ENCODE measurements around the gene USF1. TPM values are rescaled to one million over a fixed set of nuclear protein-coding genes. Genes with fewer than 3 reads are reported as not detected.

Gene USF1
- total RNA-seq, 1 experiment from 2014 or later = 59.2 TPM

- Histone ChIP-seq H4K91ac (ENCODE audit: insufficient read length, low read depth, low read length) (no peak within 1 kb of the TSS), H3K9me3 (ENCODE audit: control insufficient read depth, low read depth, low read length) (no peaks in the 10 kb centered on the region), H3K9ac (ENCODE audit: extremely low read depth, insufficient read length, low read length) (no peak within 1 kb of the TSS), H3K4me2 (ENCODE audit: insufficient read depth, insufficient read length, low read length) (no peak within 1 kb of the TSS), H4K8ac (replicated peaks; ENCODE audit: insufficient read length, low read depth, low read length) (no peak within 1 kb of the TSS), H4K20me1 (ENCODE audit: control insufficient read depth, insufficient read depth, insufficient read length) (no peaks in the 10 kb centered on the region), H3K27me3 (ENCODE audit: insufficient read depth, low read length) (no peaks in the 10 kb centered on the region), H3K23me2 (ENCODE audit: insufficient read length, low read depth, low read length, poor library complexity, severe bottlenecking) (no peaks in the 10 kb centered on the region), H3K79me2 (ENCODE audit: insufficient read depth, low read length) (no peaks in the 10 kb centered on the region), H2AFZ (ENCODE audit: low read length) (no peak within 1 kb of the TSS), H3K56ac (ENCODE audit: insufficient read length, low read depth, low read length) (no peak within 1 kb of the TSS), H3K23ac (ENCODE audit: insufficient read length, low read depth, low read length) (no peak within 1 kb of the TSS), H2BK5ac (ENCODE audit: insufficient read length, low read length) (no peak within 1 kb of the TSS), H2BK12ac (ENCODE audit: insufficient read length, low read depth, low read length) (no peak within 1 kb of the TSS), H3K4ac (ENCODE audit: low read depth, low read length) (no peak within 1 kb of the TSS), H3K27ac (ENCODE audit: insufficient read length, low read depth, low read length) (no peak within 1 kb of the TSS), H3K18ac (ENCODE audit: insufficient read length, low read depth, low read length) (no peak within 1 kb of the TSS), H2AK5ac (ENCODE audit: insufficient read length, low read length) (no peak within 1 kb of the TSS), H2BK20ac (ENCODE audit: low read depth, low read length, poor library complexity, severe bottlenecking) (no peak within 1 kb of the TSS), H3K79me1 (ENCODE audit: insufficient read depth, low read depth, low read length, poor library complexity, severe bottlenecking) (no peaks in the 10 kb centered on the region), H3K14ac (ENCODE audit: insufficient read depth, low read length) (no peak within 1 kb of the TSS; the same call in 1 of the 2 replicates), H2BK120ac (ENCODE audit: low read depth, low read length, poor library complexity, severe bottlenecking) (no peak within 1 kb of the TSS), H4K5ac (ENCODE audit: insufficient read length, low read depth, low read length) (no peak within 1 kb of the TSS), H3K4me1 (ENCODE audit: insufficient read depth, low read length) (no peaks in the 10 kb centered on the region), H3T11ph (ENCODE audit: low read length) (no peak within 1 kb of the TSS), H2BK15ac (ENCODE audit: low read depth, low read length) (no peak within 1 kb of the TSS)
- DNase-seq = peak; percentile 83
- no peak for TF ChIP-seq CTCF (conservative IDR thresholded peaks at IDR 0.05)
- WGBS (ENCODE audit: extremely low coverage, insufficient read length, low lambda C conversion rate) = no CpG with 5 or more reads among the region's 9 CpGs
- no peaks in the 10 kb centered on the region for H3K36me3 Mint-ChIP-seq (ENCODE audit: insufficient read depth in 1 of 3, low read depth in 3 of 3)
- H3K27me3 Mint-ChIP-seq (ENCODE audit: low read depth) = peaks cover 15% of the 10 kb centered on the region
- peaks cover 10 to 15% of the 10 kb centered on the region in 2 experiments for H3K4me1 Mint-ChIP-seq
- H3K27ac Mint-ChIP-seq = peak within 1 kb of the TSS in 1 of 3 experiments; percentile 72; a peak in 1 of 7 replicates
- H3K4me3 Mint-ChIP-seq = peak within 1 kb of the TSS in 1 of 2 experiments; percentile 42; a peak in 2 of 5 replicates
- H3K9me3 Mint-ChIP-seq = no peaks in the 10 kb centered on the region; a peak in 1 of 5 replicates
Measured at GRCh38 chr1:161069731-161070270, 24.0 kb upstream of the USF1 start, which contains the start of gene ARHGAP30. TSS of gene ARHGAP30 (minus strand) at chr1:161069891. CDS start at chr1:161069624, 267 bp downstream.
